ENCODE data around the gene SFXN5. TPM values are rescaled to one million over a fixed set of nuclear protein-coding genes. Genes with fewer than 3 reads are reported as not detected.

Gene SFXN5
- total RNA-seq, 1 experiment from 2014 or later, result 31.3 TPM

DNA sequence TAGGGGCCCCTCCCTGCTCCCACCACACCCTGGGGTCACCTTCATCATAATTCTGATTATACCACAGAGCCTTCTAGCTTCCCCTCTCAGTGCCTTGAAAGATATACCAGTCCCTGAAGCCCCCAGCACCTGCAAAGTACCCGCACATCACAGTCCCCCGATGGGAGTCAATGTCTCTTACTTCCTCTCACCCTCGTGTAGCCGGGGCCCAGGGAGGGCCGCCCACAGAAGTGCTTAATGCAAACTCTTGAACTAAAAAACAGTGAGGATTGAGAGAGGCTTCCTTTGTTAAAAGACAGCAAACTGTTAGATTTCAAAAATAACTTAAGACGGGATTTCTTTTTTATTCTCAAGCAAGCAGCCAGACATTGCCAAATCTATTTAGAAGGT is 76.5 kb downstream of the SFXN5 start:
- no peaks in the 10 kb centered on the region for H3K4me1 ChIP-seq
- no peaks in the 10 kb centered on the region for H3K36me3 Mint-ChIP-seq (ENCODE audit: insufficient read depth, unreplicated experiment)
- no peaks in the 10 kb centered on the region for H3K9me3 ChIP-seq
- H3K4me3 Mint-ChIP-seq (ENCODE audit: unreplicated experiment), result no peak overlapping the region
- no peak for DNase-seq
- no peak overlapping the region for H3K4me3 ChIP-seq (ENCODE audit: low read depth, low read length)
- POLR2A ChIA-PET, result no interaction called here
- no peaks in the 10 kb centered on the region for H3K27me3 ChIP-seq (replicated peaks; ENCODE audit: control insufficient read depth, insufficient read depth, low read length)
- H3K9me3 Mint-ChIP-seq (ENCODE audit: unreplicated experiment), result no peaks in the 10 kb centered on the region
- H3K36me3 ChIP-seq (ENCODE audit: control insufficient read depth, insufficient read depth, low read length), result no peaks in the 10 kb centered on the region; the same call in 1 of the 2 replicates
- H3K4me1 Mint-ChIP-seq (ENCODE audit: low read depth, unreplicated experiment), result no peaks in the 10 kb centered on the region
- H3K27me3 Mint-ChIP-seq (ENCODE audit: insufficient read depth, unreplicated experiment), result no peaks in the 10 kb centered on the region
- intact Hi-C loops (cut with micrococcal nuclease; ENCODE audit: unreplicated experiment), result no loop called here
- no peak for TF ChIP-seq CTCF (IDR thresholded peaks at IDR 0.05; ENCODE audit: insufficient read depth in 1 of 2, low read depth in 1 of 2, low read length in 1 of 2, severe bottlenecking in 1 of 2, unreplicated experiment in 1 of 2)
- CTCF ChIA-PET, result no interaction called here
- no peak overlapping the region for H3K27ac Mint-ChIP-seq (ENCODE audit: unreplicated experiment)
- BruUV-seq (replicated peaks), result no TSS peak

DNA sequence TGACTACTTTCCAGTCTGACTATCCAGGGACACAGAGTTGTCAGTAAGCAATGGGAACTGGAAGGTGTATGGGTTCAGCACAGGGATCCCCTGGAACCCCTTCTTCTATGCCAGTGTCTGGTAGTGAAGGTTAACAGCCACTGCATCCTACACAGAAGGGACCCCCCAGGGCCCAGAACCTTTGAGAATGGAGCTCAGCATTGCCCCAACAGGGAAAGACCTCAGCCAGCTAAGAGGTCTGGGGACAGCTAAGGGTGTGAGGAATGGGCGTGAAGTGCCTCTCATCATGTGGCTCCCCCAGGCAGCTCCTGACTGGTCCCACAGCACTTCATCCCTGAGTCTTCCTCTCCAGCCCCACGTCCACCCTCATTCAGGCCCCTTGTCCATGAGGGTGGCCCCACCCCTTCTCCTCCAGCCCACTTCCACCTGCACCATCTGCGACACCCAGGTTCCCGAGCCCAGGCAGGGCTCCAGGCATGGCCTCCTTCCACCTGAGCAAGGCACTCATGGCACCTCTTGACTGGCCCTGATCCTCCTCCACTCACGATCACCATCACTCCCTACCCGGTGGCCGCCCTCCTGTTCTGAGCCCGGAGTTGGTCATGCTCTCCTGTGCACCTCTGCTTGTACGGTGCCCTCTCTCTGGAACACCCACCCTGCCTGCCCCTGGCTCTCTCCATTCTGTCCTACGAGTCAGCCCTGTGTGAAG is 77.1 kb downstream of the SFXN5 start:
- ChIA-PET POLR2A (no interaction called here), CTCF (interaction anchor here (1.0 to 1.2 kb wide), 3 partner anchors 38 to 183 kb away, joined by 3 to 6 read pairs (median 3); no protein-coding TSS in a partner anchor)
- no peak for DNase-seq
- BruUV-seq (replicated peaks), result no TSS peak
- no peaks in the 10 kb centered on the region for H3K9me3 Mint-ChIP-seq (ENCODE audit: unreplicated experiment)
- no peak overlapping the region for H3K27ac Mint-ChIP-seq (ENCODE audit: unreplicated experiment)
- H3K36me3 ChIP-seq (ENCODE audit: control insufficient read depth, insufficient read depth, low read length), result no peaks in the 10 kb centered on the region; the same call in 1 of the 2 replicates
- H3K27me3 ChIP-seq (replicated peaks; ENCODE audit: control insufficient read depth, insufficient read depth, low read length), result no peaks in the 10 kb centered on the region
- no peaks in the 10 kb centered on the region for H3K4me1 Mint-ChIP-seq (ENCODE audit: low read depth, unreplicated experiment)
- no peaks in the 10 kb centered on the region for H3K36me3 Mint-ChIP-seq (ENCODE audit: insufficient read depth, unreplicated experiment)
- no peaks in the 10 kb centered on the region for H3K4me1 ChIP-seq
- H3K27me3 Mint-ChIP-seq (ENCODE audit: insufficient read depth, unreplicated experiment), result no peaks in the 10 kb centered on the region
- no peak overlapping the region for H3K4me3 ChIP-seq (ENCODE audit: low read depth, low read length)
- H3K4me3 Mint-ChIP-seq (ENCODE audit: unreplicated experiment), result no peak overlapping the region
- TF ChIP-seq CTCF (IDR thresholded peaks at IDR 0.05; ENCODE audit: insufficient read depth in 1 of 2, low read depth in 1 of 2, low read length in 1 of 2, severe bottlenecking in 1 of 2, unreplicated experiment in 1 of 2), result no peak
- no peaks in the 10 kb centered on the region for H3K9me3 ChIP-seq
- intact Hi-C loops (cut with micrococcal nuclease; ENCODE audit: unreplicated experiment), result no loop called here

GRCh38 chr2:72993933-72994280 is 77.6 kb downstream of the SFXN5 start:
- intact Hi-C loops (cut with micrococcal nuclease; ENCODE audit: unreplicated experiment), result loop anchor here (1.0 to 2.0 kb wide), 4 partner anchors 39 to 183 kb away; partner anchors contain the start of gene SFXN5
- H3K4me1 ChIP-seq, result no peaks in the 10 kb centered on the region
- no peak overlapping the region for H3K27ac Mint-ChIP-seq (ENCODE audit: unreplicated experiment)
- H3K9me3 Mint-ChIP-seq (ENCODE audit: unreplicated experiment), result no peaks in the 10 kb centered on the region
- no peaks in the 10 kb centered on the region for H3K27me3 Mint-ChIP-seq (ENCODE audit: insufficient read depth, unreplicated experiment)
- no peak for DNase-seq
- CTCF ChIA-PET, result interaction anchor here (1.0 to 1.2 kb wide), 3 partner anchors 38 to 184 kb away, joined by 3 to 6 read pairs (median 3); no protein-coding TSS in a partner anchor
- no peaks in the 10 kb centered on the region for H3K36me3 ChIP-seq (ENCODE audit: control insufficient read depth, insufficient read depth, low read length)
- H3K4me3 Mint-ChIP-seq (ENCODE audit: unreplicated experiment), result no peak overlapping the region
- H3K9me3 ChIP-seq, result no peaks in the 10 kb centered on the region
- no peaks in the 10 kb centered on the region for H3K27me3 ChIP-seq (replicated peaks; ENCODE audit: control insufficient read depth, insufficient read depth, low read length)
- no peak for TF ChIP-seq CTCF (IDR thresholded peaks at IDR 0.05; ENCODE audit: insufficient read depth in 1 of 2, low read depth in 1 of 2, low read length in 1 of 2, severe bottlenecking in 1 of 2, unreplicated experiment in 1 of 2)
- no peaks in the 10 kb centered on the region for H3K36me3 Mint-ChIP-seq (ENCODE audit: insufficient read depth, unreplicated experiment)
- no peak overlapping the region for H3K4me3 ChIP-seq (ENCODE audit: low read depth, low read length)
- POLR2A ChIA-PET, result no interaction called here
- no peaks in the 10 kb centered on the region for H3K4me1 Mint-ChIP-seq (ENCODE audit: low read depth, unreplicated experiment)
- BruUV-seq (replicated peaks), result no TSS peak

All from Caco-2 (cell line).